Thymus (tissue), 11 donors: Measurements from ENCODE around the gene MRPS18B. TPM values are rescaled to one million over a fixed set of nuclear protein-coding genes. Genes with fewer than 3 reads are reported as not detected.
A peak's percentile ranks its signal among the peaks of the same experiment; 100 is the strongest.

Experiments used
- DNase-seq, 9 donors: peaks; one replicate each; pipeline ENCODE4 v3.0.0-alpha.2; 2013; ENCODE audit warnings: low spot score in 9 of 9, low read depth in 6 of 9, missing footprints in 1 of 9
- H3K27ac ChIP-seq, 2 donors: one replicate each; pipeline ENCODE4 v1.5.1; 2013; ENCODE audit warnings: control low read depth in 1 of 2, low read depth in 1 of 2, low read length in 1 of 2, mild to moderate bottlenecking in 1 of 2, moderate library complexity in 1 of 2
- H3K27me3 ChIP-seq, 2 donors: one replicate each; pipeline ENCODE4 v1.5.1; 2013; ENCODE audit warnings: low read length in 1 of 2; ENCODE audit not compliant: control insufficient read depth in 2 of 2, insufficient read depth in 1 of 2
- H3K36me3 ChIP-seq, 2 donors: one replicate each; pipeline ENCODE4 v1.5.1; 2013; ENCODE audit warnings: low read length in 1 of 2, mild to moderate bottlenecking in 1 of 2, moderate library complexity in 1 of 2; ENCODE audit not compliant: control insufficient read depth in 2 of 2, insufficient read depth in 2 of 2
- H3K4me1 ChIP-seq, 2 donors: one replicate each; pipeline ENCODE4 v1.5.1; 2013; ENCODE audit warnings: low read length in 2 of 2; ENCODE audit not compliant: control insufficient read depth in 2 of 2, insufficient read depth in 2 of 2
- H3K4me3 ChIP-seq, 2 donors: one replicate each; pipeline ENCODE4 v1.5.1; 2013; ENCODE audit warnings: low read length in 2 of 2, control low read depth in 1 of 2, mild to moderate bottlenecking in 1 of 2
- H3K9me3 ChIP-seq, 2 donors: one replicate each; pipeline ENCODE4 v1.5.1; 2013; ENCODE audit warnings: low read length in 1 of 2, mild to moderate bottlenecking in 1 of 2; ENCODE audit not compliant: control insufficient read depth in 2 of 2, insufficient read depth in 1 of 2
- WGBS: extraction: QIAGEN DNeasy Blood & Tissue Kit; methylation state at CpG from one replicate; pipeline ENCODE4 v1.1.7; 2013; 5-methylcytosine and 5-hydroxymethylcytosine counted together
- polyA plus RNA-seq: library from polyadenylated mRNA; stranded (reverse); fragments of 200-250 nt; gene quantifications from one replicate; pipeline ENCODE4 v1.2.3, GENCODE V29; 2013
- total RNA-seq: library from RNA; stranded (reverse); fragments of 120-200 nt; gene quantifications from one replicate; pipeline ENCODE4 v1.2.4, GENCODE V29; 2013
- donor health status: healthy.

Gene MRPS18B
- total and polyA plus RNA-seq, 2 donors = 47.9 to 48.9 TPM

DNA sequence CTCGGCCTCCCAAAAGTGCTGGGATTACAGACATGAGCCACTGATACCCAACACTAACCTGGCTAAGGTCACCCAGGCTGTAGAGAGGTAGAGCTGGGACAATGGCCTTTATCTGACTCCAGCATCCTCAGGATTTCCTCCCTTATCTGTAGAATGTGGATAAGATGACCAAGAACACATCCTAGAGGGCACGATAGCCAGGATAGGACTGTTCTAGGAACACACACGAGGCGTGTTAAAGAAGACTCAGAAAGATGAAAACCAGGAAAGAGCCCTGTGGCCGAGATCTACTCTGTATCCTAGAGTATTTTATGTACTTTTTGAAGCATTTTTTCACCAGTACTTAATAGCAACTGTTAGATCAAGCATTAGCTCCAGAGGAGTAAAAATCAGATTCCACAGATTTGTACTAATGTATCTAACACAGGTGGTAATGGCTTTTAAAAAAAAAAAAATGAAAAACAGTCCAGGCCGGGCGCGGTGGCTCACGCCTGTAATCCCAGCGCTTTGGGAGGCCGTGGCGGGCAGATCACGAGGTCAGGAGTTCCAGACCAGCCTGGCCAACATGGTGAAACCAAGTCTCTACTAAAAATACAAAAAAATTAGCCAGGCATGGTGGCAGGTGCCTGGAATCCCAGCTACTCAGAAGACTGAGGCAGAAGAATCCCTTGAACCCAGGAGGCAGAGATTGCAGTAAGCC lies 17.9 kb upstream of the MRPS18B start:
- H3K4me1 ChIP-seq = peaks cover 0 to 10% of the 10 kb centered on the region in 2 donors
- peak overlapping the region in 1 of 2 donors; percentile 26 for H3K27ac ChIP-seq
- no peak overlapping the region for H3K4me3 ChIP-seq
- peaks cover 51 to 57% of the 10 kb centered on the region in 2 donors for H3K36me3 ChIP-seq
- H3K9me3 ChIP-seq = no peaks in the 10 kb centered on the region
- WGBS = 97% methylated on average over 13 of the region's 13 CpGs
- no peaks in the 10 kb centered on the region for H3K27me3 ChIP-seq
- no peak for DNase-seq

DNA sequence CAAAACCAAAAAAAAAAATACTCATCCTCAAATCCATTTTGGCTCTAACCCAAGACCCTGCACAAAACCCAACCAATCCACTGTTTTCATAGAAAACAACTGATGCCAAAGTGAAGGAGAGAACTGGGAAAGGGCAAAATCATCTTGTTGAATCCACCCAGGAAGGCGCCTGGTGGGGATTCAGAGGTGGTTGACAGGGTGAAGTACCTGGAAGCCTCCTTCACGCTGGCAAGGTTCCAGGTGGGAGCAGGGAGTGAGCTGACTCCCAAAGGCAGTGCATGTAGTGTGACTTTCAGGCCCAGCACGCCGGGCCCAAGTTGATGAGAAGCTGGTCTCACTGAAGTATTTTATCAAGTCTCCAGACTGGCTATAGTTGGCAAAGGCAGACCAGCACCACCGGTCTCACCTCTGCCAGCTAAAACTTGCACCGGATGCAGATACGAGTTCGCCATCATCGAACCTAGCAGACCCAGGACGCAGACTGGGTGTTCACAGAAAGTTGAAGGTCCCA lies 17.1 kb upstream of the MRPS18B start:
- Histone ChIP-seq H3K9me3 (no peaks in the 10 kb centered on the region), H3K27me3 (no peaks in the 10 kb centered on the region), H3K4me1 (peaks cover 0 to 10% of the 10 kb centered on the region in 2 donors), H3K4me3 (no peak overlapping the region), H3K36me3 (peaks cover 57 to 61% of the 10 kb centered on the region in 2 donors), H3K27ac (no peak overlapping the region)
- 95% methylated on average over 10 of the region's 10 CpGs for WGBS
- DNase-seq = no peak

DNA sequence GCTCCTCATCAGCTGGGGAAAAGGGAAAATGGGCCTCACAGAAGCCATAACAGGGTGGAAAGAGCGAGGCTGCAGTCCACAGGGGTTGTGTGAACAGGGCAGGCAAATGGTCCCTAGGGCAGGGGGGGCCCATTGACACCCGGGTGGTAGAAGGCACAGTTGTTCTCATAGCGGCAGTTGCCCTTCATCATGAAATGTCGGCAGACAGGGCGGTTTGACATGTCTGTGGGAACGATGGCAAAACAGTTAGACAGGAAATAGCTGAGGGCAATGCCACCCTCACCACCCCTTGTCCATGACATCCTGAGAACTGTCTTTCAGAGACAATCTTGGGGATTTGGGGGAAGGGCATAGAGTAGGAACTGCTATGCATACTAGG lies 16.2 kb upstream of the MRPS18B start:
- Histone ChIP-seq H3K4me3 (no peak overlapping the region), H3K4me1 (peaks cover 0 to 10% of the 10 kb centered on the region in 2 donors), H3K9me3 (no peaks in the 10 kb centered on the region), H3K36me3 (peaks cover 64 to 69% of the 10 kb centered on the region in 2 donors), H3K27me3 (no peaks in the 10 kb centered on the region), H3K27ac (peak overlapping the region in 1 of 2 donors; percentile 15)
- 20% methylated on average over 6 of the region's 6 CpGs for WGBS
- no peak for DNase-seq

DNA sequence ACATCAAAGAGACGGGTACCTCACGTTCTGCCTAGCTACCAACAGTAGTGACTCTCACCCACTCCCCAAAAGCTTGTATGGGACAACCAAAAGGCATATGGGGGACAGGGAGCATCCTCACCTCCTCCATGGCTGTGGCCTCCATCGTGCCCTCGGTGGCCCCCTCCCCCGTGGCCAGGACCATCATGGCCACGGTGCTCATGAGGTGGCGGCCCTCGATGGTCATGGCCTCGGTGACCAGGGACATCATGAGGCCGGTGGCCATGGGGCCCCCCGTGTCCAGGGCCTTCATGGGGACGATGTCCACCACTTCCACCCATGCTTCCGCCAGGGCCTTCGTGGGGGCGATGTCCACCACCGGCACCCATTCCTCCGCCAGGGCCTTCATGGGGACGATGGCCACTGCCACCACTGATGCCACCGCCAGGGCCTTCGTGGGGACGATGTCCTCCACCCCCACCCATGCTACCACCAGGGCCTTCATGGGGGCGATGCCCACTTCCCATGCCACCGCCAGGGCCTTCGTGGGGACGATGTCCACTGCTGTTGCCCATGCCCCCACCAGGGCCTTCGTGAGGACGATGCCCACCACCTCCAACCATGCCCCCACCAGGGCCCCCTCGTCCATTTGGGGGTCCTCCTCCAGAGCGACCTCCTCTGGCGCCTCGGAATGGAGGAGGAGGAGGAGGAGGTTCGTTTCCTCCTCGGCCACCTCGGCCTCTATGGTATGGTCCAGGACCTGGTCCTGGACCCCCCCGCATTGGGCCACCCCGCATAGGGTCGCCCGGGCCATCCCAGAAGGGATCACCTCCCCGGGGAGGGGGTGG lies 15.6 kb upstream of the MRPS18B start:
- Histone ChIP-seq H3K9me3 (no peaks in the 10 kb centered on the region), H3K36me3 (peaks cover 67 to 75% of the 10 kb centered on the region in 2 donors), H3K4me3 (no peak overlapping the region), H3K27me3 (no peaks in the 10 kb centered on the region), H3K27ac (no peak overlapping the region), H3K4me1 (peaks cover 0 to 10% of the 10 kb centered on the region in 2 donors)
- 93% methylated on average over 39 of the region's 39 CpGs for WGBS
- no peak for DNase-seq

DNA sequence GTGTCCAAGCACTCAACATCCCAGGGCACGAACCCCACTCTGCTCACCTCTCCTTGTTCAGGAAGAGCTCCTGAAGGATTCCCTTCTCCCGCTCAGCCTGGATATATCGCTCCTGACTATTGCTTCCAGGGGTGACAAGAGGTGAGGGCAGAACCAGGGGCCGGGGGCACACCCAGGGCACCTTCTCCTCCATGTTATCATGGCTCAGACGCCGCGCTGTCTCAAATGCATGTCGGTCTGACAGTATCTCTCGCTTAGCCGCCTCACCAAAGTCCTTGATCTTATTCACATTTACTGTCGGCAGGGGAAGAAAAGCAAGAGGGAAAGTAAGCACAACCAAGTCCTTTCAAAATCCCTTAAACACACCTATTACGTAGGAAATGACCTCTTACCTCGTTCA lies 13.7 kb upstream of the MRPS18B start:
- peaks cover 80 to 92% of the 10 kb centered on the region in 2 donors for H3K36me3 ChIP-seq
- 98% methylated on average over 13 of the region's 13 CpGs for WGBS

DNA sequence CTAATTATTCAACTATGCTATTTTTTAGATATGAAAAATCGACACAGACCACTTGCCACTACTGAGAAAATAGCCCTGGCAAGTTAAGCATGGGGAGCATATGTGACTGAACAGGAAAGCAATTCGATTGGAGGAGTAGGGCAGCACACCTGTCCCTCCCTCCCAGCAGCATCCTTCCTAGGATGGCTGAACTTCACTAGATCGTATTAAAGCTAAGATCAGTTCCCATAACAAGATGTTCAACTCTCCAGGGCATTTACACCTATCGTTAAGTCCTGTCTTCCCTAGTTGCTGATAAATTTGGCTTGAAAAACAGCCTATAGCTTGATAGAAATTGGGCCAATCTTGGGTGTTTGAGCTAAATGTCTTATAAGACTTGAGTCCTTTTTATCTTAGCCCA lies 7.6 kb upstream of the MRPS18B start:
- H3K27ac ChIP-seq = no peak overlapping the region
- H3K27me3 ChIP-seq = no peaks in the 10 kb centered on the region
- peaks cover 33 to 56% of the 10 kb centered on the region in 2 donors for H3K36me3 ChIP-seq
- peaks cover 15 to 21% of the 10 kb centered on the region in 2 donors for H3K4me1 ChIP-seq
- DNase-seq = no peak
- no peaks in the 10 kb centered on the region for H3K9me3 ChIP-seq
- WGBS = 97% methylated on average over 4 of the region's 4 CpGs
- H3K4me3 ChIP-seq = no peak overlapping the region

More for the DNA sequence above, 13.7 kb upstream of the MRPS18B start:
- Histone ChIP-seq H3K4me3 (no peak overlapping the region), H3K4me1 (peaks cover 0 to 10% of the 10 kb centered on the region in 2 donors), H3K9me3 (no peaks in the 10 kb centered on the region), H3K27me3 (no peaks in the 10 kb centered on the region), H3K27ac (no peak overlapping the region)
- no peak for DNase-seq

- Histone ChIP-seq H3K36me3 (peaks cover 27 to 50% of the 10 kb centered on the region in 2 donors), H3K9me3 (no peaks in the 10 kb centered on the region), H3K27me3 (no peaks in the 10 kb centered on the region), H3K27ac (no peak overlapping the region), H3K4me3 (no peak overlapping the region), H3K4me1 (peaks cover 15 to 21% of the 10 kb centered on the region in 2 donors)
- DNase-seq = no peak
- 96% methylated on average over 9 of the region's 9 CpGs for WGBS
These were observed 6.3 kb upstream of the MRPS18B start for GRCh38 chr6:30611150-30611855.

- H3K36me3 ChIP-seq = peaks cover 28 to 50% of the 10 kb centered on the region in 2 donors
- H3K4me3 ChIP-seq = no peak overlapping the region
- 98% methylated on average over 2 of the region's 2 CpGs for WGBS
- no peak overlapping the region for H3K27ac ChIP-seq
- H3K4me1 ChIP-seq = peaks cover 15 to 21% of the 10 kb centered on the region in 2 donors
- no peaks in the 10 kb centered on the region for H3K27me3 ChIP-seq
- DNase-seq = no peak
- H3K9me3 ChIP-seq = no peaks in the 10 kb centered on the region
These were observed 5.8 kb upstream of the MRPS18B start for GRCh38 chr6:30611856-30612194.
